Cortex of kidney (tissue), 1 donor: ENCODE measurements around the gene MALL.
"Not testable (repeated sequence)": the region's sequence is repeated elsewhere in the genome, so short reads cannot be mapped to it uniquely, and the experiment has no call there.

Experiments used
- DNase-seq: peaks from one replicate; lab custom pipeline; 2025; lab: John Stamatoyannopoulos, UW

MALL gene

GRCh38 chr2:110120171-110121051 lies 4.8 kb upstream of the MALL start:
- no peak for DNase-seq

GRCh38 chr2:110116033-110116710 lies 550 bp upstream of the MALL start:
- no peak for DNase-seq

- no peak for DNase-seq
These were observed 779 bp downstream of the MALL start for GRCh38 chr2:110114831-110115255.

- no peak for DNase-seq
These were observed 1.5 kb downstream of the MALL start for GRCh38 chr2:110113961-110114591.

GRCh38 chr2:110108291-110108690 lies 7.3 kb downstream of the MALL start:
- DNase-seq, result not testable (repeated sequence)

GRCh38 chr2:110107092-110108079 lies 8.2 kb downstream of the MALL start:
- DNase-seq, result no peak

- DNase-seq, result no peak
These were observed 9.0 kb downstream of the MALL start for GRCh38 chr2:110106642-110107041.

GRCh38 chr2:110105608-110106467 lies 9.8 kb downstream of the MALL start:
- no peak for DNase-seq

GRCh38 chr2:110105183-110105582 lies 10.4 kb downstream of the MALL start:
- no peak for DNase-seq

GRCh38 chr2:110104025-110104771 lies 11.4 kb downstream of the MALL start:
- DNase-seq, result no peak

- no peak for DNase-seq
These were observed 12.3 kb downstream of the MALL start for GRCh38 chr2:110103061-110103961.

- no peak for DNase-seq
These were observed 13.5 kb downstream of the MALL start for GRCh38 chr2:110101901-110102803.

- no peak for DNase-seq
These were observed 14.3 kb downstream of the MALL start for GRCh38 chr2:110101280-110101844.

GRCh38 chr2:110100880-110101279 lies 14.7 kb downstream of the MALL start:
- DNase-seq, result not testable (repeated sequence)

- no peak for DNase-seq
These were observed 15.1 kb downstream of the MALL start for GRCh38 chr2:110100480-110100879.

GRCh38 chr2:110099471-110100225 lies 16.0 kb downstream of the MALL start:
- DNase-seq, result no peak

GRCh38 chr2:110099038-110099425 lies 16.6 kb downstream of the MALL start:
- DNase-seq, result no peak
